Esophagus squamous epithelium (tissue), 5 donors: ENCODE results near the gene ADAM11. TPM values are rescaled to one million over a fixed set of nuclear protein-coding genes. Genes with fewer than 3 reads are reported as not detected.
"Not testable (repeated sequence)": the region's sequence is repeated elsewhere in the genome, so short reads cannot be mapped to it uniquely, and the experiment has no call there.

Experiments used
- DNase-seq: peaks from one replicate; lab custom pipeline; 2025; lab: John Stamatoyannopoulos, UW
- H3K27ac ChIP-seq, 4 donors: fragments of 200-600 bp; sonication (generic); one replicate each; pipeline ENCODE4 v1.5.1; 2016 to 2019; ENCODE audit warnings: mild to moderate bottlenecking in 1 of 4
- H3K27me3 ChIP-seq, 4 donors: fragments of 200-600 bp; sonication (generic); 1 replicate in 3 of 4; 2 replicates in 1 of 4; pipeline versions ENCODE4 v1.5.1 to v1.6.0; 2017 to 2021; ENCODE audit warnings: antibody characterized with exemption in 1 of 4
- H3K36me3 ChIP-seq, 3 donors: fragments of 200-600 bp; sonication (generic); one replicate each; pipeline ENCODE4 v1.5.1; 2016 to 2019
- H3K4me1 ChIP-seq, 3 donors: fragments of 200-600 bp; sonication (generic); one replicate each; pipeline ENCODE4 v1.5.1; 2017 to 2019
- H3K4me3 ChIP-seq, 4 donors: fragments of 200-600 bp; sonication (generic); 1 replicate in 3 of 4; 2 replicates in 1 of 4; pipeline ENCODE4 v1.5.1; 2016 to 2019; ENCODE audit warnings: mild to moderate bottlenecking in 2 of 4, moderate library complexity in 1 of 4
- H3K9me3 ChIP-seq, 3 donors: fragments of 200-600 bp; sonication (generic); one replicate each; pipeline ENCODE4 v1.5.1; 2016 to 2019
- POLR2A ChIP-seq, 4 donors: fragments of 450-650 bp; IDR thresholded peaks; one replicate each; pipeline ENCODE4 v1.6.1; 2017; ENCODE audit warnings: antibody characterized with exemption in 4 of 4, mild to moderate bottlenecking in 4 of 4, moderate library complexity in 3 of 4
- WGBS, 2 donors: methylation state at CpG; one replicate each; pipeline ENCODE4 v1.1.5; 2018; 5-methylcytosine and 5-hydroxymethylcytosine counted together
- intact Hi-C: fragments of 100-400 bp; cut with DNase I; formaldehyde crosslinking; loops from one replicate; pipeline ENCODE4 v1.15.0; 2022
- total RNA-seq, 4 donors: library from RNA; depleted of rRNA; stranded (reverse); fragments of >200 nt; gene quantifications; one replicate each; pipeline ENCODE4 v1.1.0, GENCODE V29; 2016
- TF ChIP-seq, protein P1 (sequence below), 6 experiments: fragments of 450-650 bp in 4 of 6; fragments of 200-600 bp in 2 of 6; sonication (generic) in 2 of 6; IDR thresholded peaks; one replicate each; pipeline ENCODE4 v1.5.1; 2016 to 2019; ENCODE audit warnings: antibody characterized with exemption in 6 of 6, mild to moderate bottlenecking in 4 of 6, moderate library complexity in 4 of 6
- donor health status: DM: yes; HTN: yes; CAD: no.

Gene ADAM11
- total RNA-seq, 4 donors from 2014 or later: 0.18 to 0.38 TPM; not detected in 2

DNA sequence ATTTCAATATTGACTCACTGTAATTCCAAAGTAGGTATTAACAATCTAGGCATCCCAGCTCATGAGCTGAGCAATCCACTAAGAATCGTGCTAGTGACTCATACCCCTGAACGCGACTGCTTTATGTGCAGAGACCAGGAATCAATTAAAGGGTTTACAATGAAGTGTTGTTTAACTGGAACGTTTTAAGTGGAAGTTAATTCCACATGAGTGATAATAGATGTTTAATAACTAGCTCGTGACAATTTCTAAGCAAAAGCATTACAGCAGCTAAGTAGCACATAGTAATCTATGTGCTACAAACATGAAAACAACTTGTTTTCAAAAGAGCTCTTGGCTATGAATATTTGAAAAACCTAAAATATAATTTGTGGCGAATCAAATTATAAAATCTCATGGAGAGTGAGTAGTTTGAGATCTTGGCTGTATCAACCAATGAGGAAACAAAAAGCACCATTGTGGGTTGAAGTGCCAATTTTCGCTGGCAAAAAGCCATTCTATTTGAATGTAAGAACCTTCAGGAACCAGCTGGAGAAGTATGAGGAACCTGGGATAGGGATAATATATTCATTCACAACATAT, 61.9 kb downstream of the ADAM11 start:
- no peak for DNase-seq
- peak overlapping the region in 1 of 4 donors; percentile 59 for H3K27ac ChIP-seq
- intact Hi-C loops: no loop called here
- TF ChIP-seq, protein P1, sequence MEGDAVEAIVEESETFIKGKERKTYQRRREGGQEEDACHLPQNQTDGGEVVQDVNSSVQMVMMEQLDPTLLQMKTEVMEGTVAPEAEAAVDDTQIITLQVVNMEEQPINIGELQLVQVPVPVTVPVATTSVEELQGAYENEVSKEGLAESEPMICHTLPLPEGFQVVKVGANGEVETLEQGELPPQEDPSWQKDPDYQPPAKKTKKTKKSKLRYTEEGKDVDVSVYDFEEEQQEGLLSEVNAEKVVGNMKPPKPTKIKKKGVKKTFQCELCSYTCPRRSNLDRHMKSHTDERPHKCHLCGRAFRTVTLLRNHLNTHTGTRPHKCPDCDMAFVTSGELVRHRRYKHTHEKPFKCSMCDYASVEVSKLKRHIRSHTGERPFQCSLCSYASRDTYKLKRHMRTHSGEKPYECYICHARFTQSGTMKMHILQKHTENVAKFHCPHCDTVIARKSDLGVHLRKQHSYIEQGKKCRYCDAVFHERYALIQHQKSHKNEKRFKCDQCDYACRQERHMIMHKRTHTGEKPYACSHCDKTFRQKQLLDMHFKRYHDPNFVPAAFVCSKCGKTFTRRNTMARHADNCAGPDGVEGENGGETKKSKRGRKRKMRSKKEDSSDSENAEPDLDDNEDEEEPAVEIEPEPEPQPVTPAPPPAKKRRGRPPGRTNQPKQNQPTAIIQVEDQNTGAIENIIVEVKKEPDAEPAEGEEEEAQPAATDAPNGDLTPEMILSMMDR (IDR thresholded peaks at IDR 0.05): no peak
- TF ChIP-seq POLR2A (IDR thresholded peaks at IDR 0.05): no peak
- H3K9me3 ChIP-seq: no peaks in the 10 kb centered on the region
- peaks cover 0 to 18% (median 0%) of the 10 kb centered on the region in 3 donors for H3K4me1 ChIP-seq
- peaks cover 0 to 42% (median 0%) of the 10 kb centered on the region in 4 donors for H3K27me3 ChIP-seq
- 20 to 23% methylated on average over 7 of the region's 7 CpGs for WGBS, 2 donors
- no peaks in the 10 kb centered on the region for H3K36me3 ChIP-seq
- no peak overlapping the region for H3K4me3 ChIP-seq

DNA sequence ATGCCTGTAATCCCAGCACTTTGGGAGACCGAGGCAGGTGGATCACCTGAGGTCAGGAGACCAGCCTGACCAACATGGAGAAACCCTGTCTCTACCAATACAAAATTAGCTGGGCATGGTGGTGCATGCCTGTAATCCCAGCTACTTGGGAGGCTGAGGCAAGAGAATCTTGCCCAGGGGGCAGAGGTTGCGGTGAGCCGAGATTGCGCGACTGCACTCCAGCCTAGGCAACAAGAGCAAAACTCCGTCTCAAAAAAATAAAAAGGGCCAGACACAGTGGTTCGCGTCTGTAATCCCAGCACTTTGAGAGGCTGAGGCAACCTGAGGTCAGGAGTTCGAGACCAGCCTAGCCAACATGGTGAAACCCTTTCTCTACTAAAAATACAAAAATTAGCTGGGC, 66.4 kb downstream of the ADAM11 start:
- intact Hi-C loops, H3K4me3 ChIP-seq, H3K36me3 ChIP-seq, DNase-seq, H3K27ac ChIP-seq, H3K9me3 ChIP-seq: not testable (repeated sequence)
- WGBS, 2 donors: 89 to 94% methylated on average over 8 to 9 of the region's 9 CpGs
- peaks cover 3 to 28% (median 13%) of the 10 kb centered on the region in 3 donors for H3K4me1 ChIP-seq
- peaks cover 0 to 66% (median 16%) of the 10 kb centered on the region in 4 donors for H3K27me3 ChIP-seq

DNA sequence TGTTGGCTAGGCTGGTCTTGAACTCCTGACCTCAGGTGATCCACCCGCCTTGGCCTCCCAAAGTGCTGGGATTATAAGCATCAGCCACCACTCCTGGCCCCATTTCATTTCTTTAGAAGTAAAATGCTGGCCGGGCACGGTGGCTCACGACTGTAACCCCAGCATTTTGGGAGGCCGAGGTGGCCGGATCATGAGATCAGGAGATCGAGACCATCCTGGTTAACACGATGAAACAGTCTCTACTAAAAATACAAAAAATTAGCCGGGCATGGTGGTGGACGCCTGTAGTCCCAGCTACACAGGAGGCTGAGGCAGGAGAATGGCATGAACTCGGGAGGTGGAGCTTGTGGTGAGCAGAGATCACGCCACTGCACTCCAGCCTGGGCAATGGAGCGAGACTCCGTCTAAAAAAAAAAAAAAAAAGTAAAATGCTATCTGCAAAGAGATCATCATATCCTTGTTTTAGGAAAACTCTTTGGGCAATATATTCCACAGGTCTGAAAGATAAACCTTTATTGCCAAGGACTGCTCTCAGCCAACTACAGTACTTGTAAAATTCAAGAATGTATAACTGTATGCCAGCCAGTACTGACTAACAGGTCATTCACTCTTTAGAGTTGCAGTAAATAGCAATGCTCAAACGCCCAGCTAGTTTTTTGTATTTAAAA, 67.5 kb downstream of the ADAM11 start:
- no peak for TF ChIP-seq POLR2A (IDR thresholded peaks at IDR 0.05)
- TF ChIP-seq, protein P1 (IDR thresholded peaks at IDR 0.05): no peak
- H3K9me3 ChIP-seq: no peaks in the 10 kb centered on the region
- H3K27ac ChIP-seq: no peak overlapping the region
- peaks cover 6 to 26% (median 17%) of the 10 kb centered on the region in 3 donors for H3K4me1 ChIP-seq
- intact Hi-C loops: no loop called here
- H3K4me3 ChIP-seq: no peak overlapping the region
- WGBS, 2 donors: 81% methylated on average over 11 to 13 of the region's 15 CpGs
- DNase-seq: no peak
- peaks cover 2 to 76% (median 20%) of the 10 kb centered on the region in 4 donors for H3K27me3 ChIP-seq
- H3K36me3 ChIP-seq: no peaks in the 10 kb centered on the region

DNA sequence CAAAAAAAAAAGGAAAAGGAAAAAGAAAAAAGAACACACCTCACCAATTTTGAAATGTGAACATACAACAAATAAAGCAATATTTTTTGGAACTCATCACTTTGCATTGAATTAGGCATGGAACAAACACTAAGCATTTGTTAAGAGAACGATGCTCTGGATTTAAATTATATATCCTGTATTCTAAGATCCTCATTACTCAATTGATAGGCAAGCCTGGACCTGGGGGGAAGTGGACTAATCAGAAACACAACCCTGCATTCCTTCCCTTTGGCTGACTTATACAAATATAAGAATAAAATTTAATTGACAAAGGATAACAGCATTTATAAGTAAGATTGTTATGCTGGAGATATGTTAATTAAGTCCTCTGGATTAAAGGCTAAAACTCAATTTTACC, 69.1 kb downstream of the ADAM11 start:
- H3K4me1 ChIP-seq: peaks cover 6 to 22% (median 17%) of the 10 kb centered on the region in 3 donors
- intact Hi-C loops: no loop called here
- peak overlapping the region in 1 of 4 donors; percentile 62 for H3K4me3 ChIP-seq
- WGBS, 2 donors: 32 to 43% methylated on average over 1 of the region's 1 CpG
- no peak for DNase-seq
- no peaks in the 10 kb centered on the region for H3K36me3 ChIP-seq
- H3K27me3 ChIP-seq: peaks cover 5 to 92% (median 20%) of the 10 kb centered on the region in 4 donors
- H3K27ac ChIP-seq: no peak overlapping the region
- TF ChIP-seq POLR2A (IDR thresholded peaks at IDR 0.05): no peak
- TF ChIP-seq, protein P1 (IDR thresholded peaks at IDR 0.05): no peak
- H3K9me3 ChIP-seq: no peaks in the 10 kb centered on the region

DNA sequence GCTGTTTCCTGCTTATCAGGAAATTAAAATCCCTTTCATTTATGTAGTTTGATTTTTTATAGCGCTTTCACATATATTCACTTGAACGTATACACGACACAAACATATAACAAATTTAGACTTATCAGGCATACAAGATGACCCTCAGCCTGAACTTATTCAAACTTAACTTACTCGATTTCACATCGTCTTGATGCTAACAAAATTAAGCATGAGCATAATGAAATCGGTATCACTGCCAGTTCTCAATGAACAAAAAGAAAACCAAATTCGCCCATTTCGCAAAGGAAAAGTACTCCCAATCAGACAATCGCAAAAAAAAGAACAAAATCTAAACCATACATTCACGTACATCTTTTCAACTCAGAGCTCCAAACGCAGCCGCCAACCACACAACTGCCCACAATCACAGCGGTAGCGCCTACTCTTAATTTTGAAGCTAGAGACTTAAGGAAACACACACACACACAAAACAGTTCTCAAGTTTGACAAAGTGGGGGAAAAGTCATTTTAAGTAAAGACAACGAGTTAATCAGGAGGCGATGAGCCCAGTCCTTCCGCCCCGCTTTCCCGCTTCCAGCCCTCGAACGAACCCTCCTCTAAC, 70.2 kb downstream of the ADAM11 start:
- H3K27ac ChIP-seq: peak overlapping the region; percentile 64 to 90 (median 81)
- H3K4me1 ChIP-seq: peaks cover 6 to 22% (median 17%) of the 10 kb centered on the region in 3 donors
- no peaks in the 10 kb centered on the region for H3K9me3 ChIP-seq
- intact Hi-C loops: no loop called here
- H3K36me3 ChIP-seq: no peaks in the 10 kb centered on the region
- peak overlapping the region; percentile 37 to 70 (median 50) for H3K4me3 ChIP-seq
- WGBS, 2 donors: 5 to 8% methylated on average over 18 to 21 of the region's 21 CpGs
- H3K27me3 ChIP-seq: peaks cover 5 to 94% (median 20%) of the 10 kb centered on the region in 4 donors
- no peak for TF ChIP-seq POLR2A (IDR thresholded peaks at IDR 0.05)
- TF ChIP-seq, protein P1 (IDR thresholded peaks at IDR 0.05): no peak
- DNase-seq: no peak
